ENCODE results near the gene FAM81A. TPM values are rescaled to one million over a fixed set of nuclear protein-coding genes. Genes with fewer than 3 reads are reported as not detected.

Gene FAM81A
- total RNA-seq, 1 donor from 2014 or later = 1.9 TPM

DNA sequence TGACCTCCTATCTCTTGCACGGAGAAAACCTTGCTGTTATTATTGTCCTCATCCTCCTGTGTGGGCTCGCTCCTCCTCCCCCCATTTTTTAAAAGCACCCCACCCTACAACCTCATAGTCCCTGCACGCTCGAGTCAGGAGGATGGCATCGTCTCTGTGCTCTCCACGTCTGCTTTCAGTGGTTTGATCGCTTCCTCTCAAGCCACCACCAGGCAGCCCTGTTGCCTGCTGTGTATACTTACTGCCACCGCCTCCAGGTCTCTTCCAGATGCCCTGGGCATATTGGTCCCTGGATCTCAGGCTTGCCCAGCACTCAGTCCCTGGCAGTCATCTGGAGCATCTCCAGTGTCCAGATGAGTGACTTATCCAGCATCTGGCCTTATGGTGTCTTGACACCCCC is 131.5 kb downstream of the FAM81A start:
- Mint-ChIP-seq H3K4me1 (no peaks in the 10 kb centered on the region), H3K9me3 (no peaks in the 10 kb centered on the region), H3K36me3 (ENCODE audit: low read depth) (no peaks in the 10 kb centered on the region), H3K4me3 (no peak overlapping the region), H3K27ac (no peak overlapping the region), H3K27me3 (peaks cover 12% of the 10 kb centered on the region)
- no peak for DNase-seq
- intact Hi-C loops (cut with micrococcal nuclease) = no loop called here

GRCh38 chr15:59570315-59570714 is 132.3 kb downstream of the FAM81A start:
- Mint-ChIP-seq H3K4me3 (no peak overlapping the region), H3K9me3 (no peaks in the 10 kb centered on the region), H3K4me1 (no peaks in the 10 kb centered on the region), H3K27me3 (peaks cover 12% of the 10 kb centered on the region), H3K27ac (no peak overlapping the region), H3K36me3 (ENCODE audit: low read depth) (no peaks in the 10 kb centered on the region)
- no peak for DNase-seq
- intact Hi-C loops (cut with micrococcal nuclease) = no loop called here

DNA sequence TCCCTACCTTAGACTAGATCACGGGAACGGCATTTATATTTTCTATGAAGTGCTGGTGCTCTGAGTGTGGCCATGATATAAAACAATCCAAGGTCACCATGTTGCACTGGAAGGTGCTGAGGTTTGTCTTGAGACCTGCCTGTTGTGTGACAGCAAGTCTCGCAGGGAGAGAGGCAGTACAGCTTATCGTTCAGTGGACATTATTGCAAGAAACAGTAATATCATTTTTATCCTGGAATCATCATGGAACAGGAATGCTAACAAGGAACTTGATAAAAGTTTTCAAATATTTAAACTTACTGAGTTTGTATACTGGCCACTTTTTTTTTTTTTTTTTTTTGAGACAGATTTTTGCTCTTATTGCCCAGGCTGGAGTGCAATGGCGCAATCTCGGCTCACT is 133.6 kb downstream of the FAM81A start:
- H3K4me3 Mint-ChIP-seq = no peak overlapping the region
- H3K4me1 Mint-ChIP-seq = no peaks in the 10 kb centered on the region
- no peak for DNase-seq
- H3K36me3 Mint-ChIP-seq (ENCODE audit: low read depth) = no peaks in the 10 kb centered on the region
- no peaks in the 10 kb centered on the region for H3K9me3 Mint-ChIP-seq
- H3K27me3 Mint-ChIP-seq = peaks cover 10% of the 10 kb centered on the region
- no peak overlapping the region for H3K27ac Mint-ChIP-seq
- intact Hi-C loops (cut with micrococcal nuclease) = no loop called here

Other genes with a start within 250 kb of the FAM81A start
- gene LDHAL6B, start 231.3 kb upstream of the FAM81A start, total RNA-seq = not detected in 2 replicates
- 34.5 and 45.1 TPM in 2 replicates for gene MYO1E, start 65.3 kb upstream of the FAM81A start, total RNA-seq
- not detected in 2 replicates for gene GCNT3, start 173.6 kb downstream of the FAM81A start, total RNA-seq
- 192 and 200 TPM in 2 replicates for gene GTF2A2, start 219.3 kb downstream of the FAM81A start, total RNA-seq